NCI-H69 (cell line): ENCODE data around the gene SV2C.
A peak's percentile ranks its signal among the peaks of the same experiment; 100 is the strongest.

Experiments
- DNase-seq: peaks from one replicate; lab custom pipeline; 2025; lab: John Stamatoyannopoulos, UW

The SV2C gene

DNA sequence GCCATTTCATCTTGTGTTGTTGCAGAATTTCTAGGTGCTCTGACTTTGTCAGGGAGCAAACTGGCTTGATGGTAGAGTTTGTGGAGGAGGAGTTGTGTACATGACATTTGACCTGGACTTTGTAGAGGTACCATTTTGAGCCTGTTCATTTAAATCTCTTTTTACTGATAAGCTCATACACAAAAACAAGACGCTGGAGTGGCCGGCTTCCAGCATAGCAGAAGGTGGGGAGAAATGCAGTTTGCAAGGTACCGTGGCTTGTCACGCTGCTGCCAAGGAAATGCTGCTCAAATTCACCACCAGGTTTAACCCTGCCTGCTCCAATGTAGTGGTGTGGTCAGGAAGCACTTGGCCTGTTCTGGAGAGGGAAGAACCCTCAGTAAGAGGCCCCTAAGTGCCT lies 301.0 kb downstream of the SV2C start:
- no peak for DNase-seq

DNA sequence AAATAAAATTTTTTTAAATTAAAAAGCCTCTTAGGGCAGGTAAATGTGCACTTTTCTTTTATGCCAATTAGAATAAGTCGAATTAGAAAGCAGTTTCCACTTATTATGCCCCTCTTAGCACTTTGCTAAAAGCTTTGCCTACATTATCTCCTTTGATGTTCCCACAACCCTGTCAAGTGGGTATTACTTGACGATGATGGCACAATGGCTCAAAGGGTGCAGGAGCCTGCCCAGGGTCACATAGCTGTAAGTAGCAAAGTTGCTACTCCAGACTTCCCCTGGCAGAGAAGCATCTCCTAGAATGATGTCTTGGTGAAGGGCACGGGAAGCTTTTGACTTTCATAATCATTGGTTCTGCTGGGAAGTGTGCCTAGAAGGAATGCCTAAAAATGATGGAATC lies 301.5 kb downstream of the SV2C start:
- DNase-seq, result no peak

DNA sequence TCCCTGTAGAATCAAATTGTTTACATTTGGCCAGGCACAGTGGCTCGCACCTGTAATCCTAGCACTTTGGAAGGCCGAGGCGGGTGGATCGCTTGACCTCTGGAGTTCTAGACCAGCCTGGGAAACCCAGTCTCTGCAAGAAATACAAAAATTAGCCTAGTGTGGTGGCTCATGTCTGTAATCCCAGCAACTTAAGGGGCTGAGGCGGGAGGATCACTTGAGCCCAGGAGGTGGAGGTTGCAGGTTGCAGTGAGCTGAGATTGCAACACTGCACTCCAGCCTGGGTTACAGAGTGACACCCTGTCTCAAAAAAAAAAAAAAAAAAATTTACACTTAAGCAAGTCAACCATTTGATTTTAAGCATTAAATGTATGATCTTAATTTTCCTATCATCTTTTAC lies 302.4 kb downstream of the SV2C start:
- no peak for DNase-seq

DNA sequence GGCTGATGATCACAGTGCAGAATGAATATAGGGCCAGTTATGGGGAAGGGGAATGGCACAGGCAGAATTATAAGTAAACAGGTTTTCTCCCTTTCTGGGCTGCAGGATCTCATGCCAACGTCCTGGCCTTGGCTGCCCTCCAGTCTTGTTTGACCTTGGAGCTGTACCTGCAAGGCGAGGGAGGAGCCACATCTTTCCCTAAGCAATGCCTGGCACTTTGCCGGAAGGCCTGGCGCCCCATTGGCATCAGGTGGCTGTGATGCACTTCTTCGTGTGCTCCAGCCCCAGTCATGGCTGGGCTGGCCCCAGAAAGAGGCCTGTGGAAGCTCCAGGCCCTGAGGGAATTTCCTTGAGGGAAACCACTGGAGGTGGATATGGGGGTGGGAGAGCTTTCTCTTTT lies 303.2 kb downstream of the SV2C start:
- no peak for DNase-seq

DNA sequence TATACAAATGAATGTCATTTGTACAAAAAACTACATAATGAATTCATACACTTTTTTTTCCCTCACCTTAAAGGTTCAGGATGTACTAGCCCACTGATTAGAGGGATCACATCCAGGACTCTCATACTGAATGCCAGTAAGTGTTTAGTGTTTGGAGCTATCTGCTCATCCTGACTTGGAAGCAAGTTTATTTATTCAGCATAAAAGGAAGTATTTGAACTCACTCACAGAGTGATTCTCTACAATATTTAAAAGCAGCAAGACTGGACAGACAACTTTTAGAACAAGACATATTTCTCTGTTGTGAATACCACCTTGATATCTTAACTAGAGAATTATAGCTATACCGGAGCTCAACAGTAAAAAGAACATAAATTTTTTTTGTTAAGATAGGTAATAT lies 305.1 kb downstream of the SV2C start:
- DNase-seq, result no peak

DNA sequence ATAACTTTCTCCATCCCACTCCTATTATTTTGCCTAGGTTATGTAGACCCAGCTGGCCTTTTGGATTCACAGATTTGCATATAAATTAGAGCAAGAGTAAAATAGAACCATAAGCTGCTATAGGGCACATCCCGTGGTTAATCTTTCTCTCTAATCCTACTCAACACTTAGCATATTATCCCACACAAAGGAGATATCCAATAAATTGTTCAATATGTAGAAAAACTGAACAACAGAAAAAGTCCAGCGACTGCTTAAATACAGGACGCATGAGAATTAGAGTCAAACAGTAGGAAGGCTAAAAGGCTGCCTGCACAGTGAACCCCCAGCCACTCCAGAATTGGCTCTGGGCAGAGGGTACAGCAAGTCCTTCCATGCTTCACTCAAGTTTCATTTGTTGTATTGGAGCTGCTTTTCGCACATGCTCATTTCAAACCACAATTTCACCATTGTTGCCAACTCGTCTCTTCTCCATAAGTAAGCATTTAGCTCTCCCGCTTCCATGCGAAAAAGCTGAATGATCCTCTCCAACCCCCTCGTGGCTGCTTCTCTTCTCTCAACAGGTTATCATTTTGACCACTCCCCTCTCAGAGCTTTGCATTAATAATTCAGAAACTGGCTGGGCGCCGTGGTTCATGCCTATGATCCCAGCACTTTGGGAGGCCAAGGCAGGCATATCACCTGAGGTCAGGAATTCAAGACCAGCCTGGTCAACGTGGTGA lies 305.8 kb downstream of the SV2C start:
- no peak for DNase-seq

DNA sequence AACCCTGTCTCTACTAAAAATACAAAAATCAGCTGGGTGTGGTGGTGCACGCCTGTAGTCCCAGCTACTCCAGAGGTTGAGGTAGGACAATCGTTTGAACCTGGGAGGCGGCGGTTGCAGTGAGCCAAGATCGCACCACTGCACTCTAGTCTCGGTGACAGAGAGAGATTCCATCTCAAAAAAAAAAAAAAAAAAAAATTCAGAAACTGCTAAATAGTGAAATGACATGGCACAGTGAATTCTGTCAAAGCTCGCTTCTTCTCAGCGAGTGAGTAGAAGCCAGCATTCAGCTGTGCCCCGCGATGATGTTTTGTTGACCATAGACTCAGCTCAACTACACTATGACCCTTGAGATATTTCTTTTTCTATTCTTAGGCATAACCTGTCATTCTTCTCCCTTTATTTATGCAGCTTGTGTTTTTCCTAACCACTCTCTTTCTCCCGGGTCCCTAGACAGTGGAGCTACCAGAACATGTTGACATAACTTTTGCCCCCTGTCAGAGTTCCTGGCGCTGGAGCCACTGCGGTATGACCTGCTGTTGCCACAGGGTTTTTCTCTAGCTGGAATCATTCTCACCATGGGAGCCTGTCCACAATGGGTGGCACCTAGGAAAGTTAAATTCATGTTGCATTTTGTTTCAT lies 306.5 kb downstream of the SV2C start:
- DNase-seq, result no peak

DNA sequence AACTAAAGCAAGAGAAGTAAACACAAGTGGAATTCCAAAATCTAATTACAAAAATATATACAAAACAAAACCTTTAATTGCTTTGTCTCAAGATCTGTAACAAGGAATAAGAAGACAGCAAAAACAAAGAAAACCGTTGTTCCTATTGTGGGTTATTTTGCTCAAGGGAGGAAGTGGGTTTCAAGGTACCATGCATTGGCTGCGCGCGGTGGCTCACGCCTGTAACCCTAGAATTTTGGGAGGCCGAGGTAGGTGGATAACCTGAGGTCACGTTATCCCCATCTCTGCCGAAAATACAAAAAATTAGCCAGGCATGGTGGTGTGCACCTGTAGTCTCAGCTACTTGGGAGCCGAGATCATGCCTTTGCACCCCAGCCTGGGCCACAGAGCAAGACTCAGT lies 307.8 kb downstream of the SV2C start:
- no peak for DNase-seq

DNA sequence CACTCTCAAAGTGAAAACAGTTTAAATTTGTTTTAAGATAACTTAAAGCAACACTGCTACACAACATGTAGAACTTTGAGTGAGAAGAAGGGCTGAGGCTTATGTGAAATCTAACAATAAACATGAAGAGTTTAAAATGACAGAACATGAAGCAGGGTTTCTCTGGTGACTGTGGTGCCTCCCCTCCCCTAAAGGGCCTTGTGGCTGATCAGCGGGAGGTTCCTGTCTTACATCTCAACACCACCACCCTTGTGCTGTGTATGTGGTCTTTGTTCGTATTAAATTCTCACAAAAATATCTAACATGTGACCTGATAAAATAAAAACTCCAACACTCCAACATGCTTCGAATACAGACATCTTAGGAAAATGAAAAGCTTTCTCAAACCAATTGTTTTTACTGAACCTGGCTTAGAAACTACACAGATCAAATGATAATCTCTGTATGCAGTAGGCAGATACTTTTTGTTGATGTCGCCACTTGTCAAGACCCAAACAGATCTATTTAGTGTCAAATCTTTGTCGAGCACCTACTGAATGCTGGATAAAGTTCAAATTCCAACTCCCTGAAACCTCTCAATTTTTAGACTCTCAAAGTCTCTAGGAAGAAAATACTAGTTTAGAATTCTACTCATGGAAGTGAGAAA lies 310.0 kb downstream of the SV2C start:
- DNase-seq, result no peak

DNA sequence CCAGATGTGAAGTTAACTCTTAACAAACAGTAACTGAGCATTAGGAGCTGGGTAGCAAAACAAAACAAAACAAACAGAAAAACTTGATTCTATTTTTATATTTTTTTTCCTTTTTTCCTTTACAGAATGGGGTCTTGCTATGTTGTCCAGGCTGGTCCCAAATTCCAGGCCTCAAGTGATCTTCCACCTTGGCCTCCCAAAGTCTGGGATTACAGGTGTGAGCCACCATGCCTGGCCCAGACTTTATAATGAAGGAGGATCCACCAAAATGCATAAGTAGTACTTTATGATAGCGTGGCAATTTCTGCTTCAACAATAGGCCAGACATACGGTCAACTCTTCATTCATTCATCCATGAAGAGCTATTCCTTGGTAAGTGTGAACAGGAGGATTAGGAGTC lies 314.0 kb downstream of the SV2C start:
- DNase-seq, result no peak

DNA sequence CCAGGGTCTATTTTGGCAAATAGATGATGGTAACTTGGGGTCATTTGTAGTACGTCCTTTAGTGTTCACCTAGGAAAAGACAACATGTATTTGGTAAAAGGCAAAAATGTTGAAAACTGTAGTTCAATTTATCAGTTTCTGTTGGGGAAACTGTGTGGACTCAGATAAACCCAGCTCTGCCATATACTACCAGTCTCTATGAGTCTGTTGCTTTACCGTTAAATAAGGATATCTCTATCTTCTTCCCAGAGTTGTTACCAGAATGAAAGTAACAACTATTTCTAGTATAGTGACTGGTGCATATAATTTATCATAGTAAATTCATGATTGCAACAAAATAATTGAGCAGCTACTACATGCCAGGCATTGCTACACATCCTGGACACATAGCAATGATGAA lies 316.1 kb downstream of the SV2C start:
- DNase-seq, result no peak

DNA sequence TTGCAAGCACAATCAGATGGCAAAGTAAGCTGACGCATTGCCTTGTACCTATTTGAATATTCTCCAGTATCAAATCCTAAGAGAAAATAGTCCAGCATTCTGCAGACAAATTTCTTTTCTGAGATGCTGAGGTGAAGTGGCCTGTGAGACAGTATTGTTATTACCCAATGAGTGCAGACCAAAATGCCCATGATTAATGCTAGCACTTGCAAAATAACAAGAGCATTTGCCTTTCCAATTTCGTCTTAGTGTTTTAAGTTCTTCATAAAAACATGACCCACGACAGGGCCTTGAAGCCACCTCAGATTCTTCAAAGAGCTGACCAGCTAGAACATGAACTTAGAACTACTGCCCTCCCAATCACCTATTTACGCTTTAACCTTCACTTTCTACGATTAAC lies 317.3 kb downstream of the SV2C start:
- DNase-seq, result no peak

DNA sequence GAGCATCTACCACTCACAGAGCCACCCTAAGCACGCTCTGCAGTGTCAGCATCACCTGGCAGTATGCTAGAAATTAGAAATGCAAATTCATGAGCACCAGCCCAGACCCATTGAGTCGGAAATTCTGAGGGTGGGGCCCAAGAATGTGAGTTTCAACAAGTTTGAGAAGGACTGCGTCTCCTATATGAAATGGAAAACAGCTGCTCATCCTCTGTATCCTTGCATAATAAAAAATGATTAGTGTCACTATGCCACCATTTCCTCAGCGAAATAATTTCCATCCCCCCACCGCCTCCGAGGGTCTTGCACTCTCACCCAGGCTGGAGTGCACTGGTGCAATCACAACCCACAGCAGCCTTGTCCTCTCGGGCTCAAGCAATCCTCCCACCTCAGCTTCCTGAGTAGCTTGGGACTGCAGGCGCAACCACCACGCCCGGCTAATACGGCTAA lies 318.6 kb downstream of the SV2C start:
- DNase-seq, result no peak

DNA sequence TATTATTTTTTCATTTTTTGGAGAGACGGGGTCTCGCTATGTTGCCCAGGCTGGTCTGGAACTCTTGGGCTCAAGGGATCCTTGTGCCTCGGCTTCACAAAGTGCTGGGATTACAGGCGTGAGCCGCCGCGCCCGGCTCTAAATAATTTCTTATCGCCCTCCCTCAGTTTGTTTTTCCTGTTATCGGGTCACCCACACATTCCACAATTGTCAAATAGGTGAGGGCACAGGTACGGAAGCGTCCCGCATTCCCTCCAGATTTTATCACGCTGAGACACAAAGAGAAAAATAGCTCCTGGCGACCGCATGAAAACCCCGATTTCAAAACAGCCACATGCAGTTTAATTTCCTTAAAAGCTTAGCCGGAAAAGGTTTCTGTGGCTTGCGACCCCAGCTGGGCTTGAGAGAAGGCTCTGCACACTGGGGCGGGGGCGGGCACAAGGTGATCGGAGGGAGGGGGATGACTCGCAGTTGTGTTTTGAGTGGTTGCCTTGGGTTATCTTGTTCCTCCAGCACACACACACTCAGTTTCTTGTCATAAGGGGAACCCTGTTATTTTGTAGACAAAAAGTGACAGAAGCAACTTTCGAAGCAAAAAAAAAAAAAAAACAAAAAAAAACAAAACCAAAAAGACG lies 319.2 kb downstream of the SV2C start:
- DNase-seq, result peak; percentile 12

DNA sequence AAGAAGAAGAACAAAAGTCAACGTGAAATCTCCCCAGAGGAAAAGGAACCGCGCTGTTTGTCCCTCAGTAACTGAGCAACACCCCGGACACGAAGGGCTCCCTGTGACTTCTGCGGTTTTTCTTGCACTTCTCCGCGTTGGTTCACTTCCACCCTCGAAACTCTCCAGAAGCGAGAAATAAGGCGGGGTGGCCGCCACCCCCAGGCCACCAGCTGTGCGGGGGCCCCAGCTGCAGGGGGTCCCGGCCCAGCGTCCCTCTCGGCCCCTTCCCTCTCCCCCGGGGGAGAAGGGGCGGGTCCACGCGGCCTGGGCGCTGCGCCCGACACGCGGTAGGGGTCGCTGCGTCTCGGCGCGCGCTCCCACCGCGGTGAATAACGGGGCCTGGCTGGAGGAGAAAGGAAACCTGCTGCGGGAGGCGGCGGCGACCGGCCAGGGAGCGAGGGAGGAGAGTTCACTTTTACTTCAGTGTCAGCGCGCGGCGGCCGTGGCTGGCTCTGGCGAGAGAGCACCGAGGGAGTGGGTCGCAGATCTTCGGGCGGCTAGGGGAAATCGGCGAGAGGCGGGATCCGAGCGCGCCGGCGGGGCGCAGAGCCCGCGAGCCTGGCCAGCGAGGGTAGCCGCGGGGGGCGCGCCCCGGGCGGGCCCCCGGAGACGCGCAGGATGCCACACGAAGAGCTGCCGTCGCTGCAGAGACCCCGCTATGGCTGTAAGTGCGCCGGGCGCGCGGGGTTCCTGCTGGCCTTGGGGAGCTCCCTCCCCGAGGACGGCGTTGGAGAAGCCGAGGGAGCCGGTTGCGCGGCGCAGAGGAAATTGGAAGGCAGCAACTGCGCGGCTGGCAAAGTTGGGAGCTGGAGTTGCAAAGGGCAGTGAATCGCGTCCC lies 319.9 kb downstream of the SV2C start, which contains the start of gene IQGAP2:
Gene IQGAP2 (plus strand): TSS at position 400 of the 880 bp plus-strand sequence. CDS start 261 bp downstream, at position 661.
- DNase-seq, result peak; percentile 71
